ENCODE measurements around the gene BMP2.

BMP2 gene

DNA sequence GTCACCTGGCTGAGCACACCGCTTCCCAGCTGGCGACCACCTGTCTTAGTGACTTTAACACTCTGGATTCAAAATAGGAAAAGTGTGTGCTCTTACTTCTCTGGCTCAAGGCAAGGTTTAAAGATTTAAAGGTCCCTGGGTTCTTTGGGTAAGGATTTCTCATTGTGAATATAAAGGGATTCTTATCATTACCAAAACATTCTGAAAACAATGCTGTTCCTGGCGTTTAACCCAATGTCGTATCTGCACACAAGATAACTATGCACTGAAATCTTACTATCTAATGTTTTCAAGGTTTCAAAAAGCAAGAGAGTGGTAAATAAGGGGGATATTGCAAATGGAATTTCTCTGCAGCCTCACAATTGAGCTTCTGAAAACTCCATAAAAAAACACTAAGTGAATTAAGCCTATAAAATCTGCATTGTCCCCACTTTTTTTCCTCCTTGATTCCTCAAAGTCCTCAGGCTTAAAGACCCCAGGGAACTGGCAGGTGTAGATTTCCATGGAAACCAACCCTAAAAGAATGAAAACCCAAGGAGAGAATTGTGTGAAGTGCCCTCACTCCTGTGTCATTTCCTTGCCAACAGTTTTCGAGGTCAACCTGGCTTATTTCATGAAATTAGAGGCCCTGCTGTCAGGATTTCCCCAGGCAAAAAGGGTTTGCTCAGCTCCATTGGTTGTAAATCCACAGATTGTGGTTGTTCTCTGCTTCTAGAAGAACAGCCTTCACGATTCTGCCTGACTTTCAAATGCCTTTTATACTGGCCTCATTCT is 44.0 kb downstream of the BMP2 start:
- DNase-seq (ENCODE audit: low read depth, low spot score): no peak
- H3K9ac ChIP-seq (ENCODE audit: insufficient read length): no peak overlapping the region
- no peaks in the 10 kb centered on the region for H3K9me3 ChIP-seq (ENCODE audit: low read depth, low read length)
- TF ChIP-seq FOXP2 (optimal IDR thresholded peaks at IDR 0.05; ENCODE audit: control extremely low read depth, extremely low read length, insufficient read depth) (no peak), EZH2 (IDR thresholded peaks at IDR 0.05) (no peak), POLR2AphosphoS5 (IDR thresholded peaks at IDR 0.05; ENCODE audit: borderline replicate concordance, low read depth, low read length) (no peak)
- H3K4me3 ChIP-seq: no peak overlapping the region
- H3K36me3 ChIP-seq (ENCODE audit: insufficient read depth, low read length): no peaks in the 10 kb centered on the region
- H3K27ac ChIP-seq: no peak overlapping the region

DNA sequence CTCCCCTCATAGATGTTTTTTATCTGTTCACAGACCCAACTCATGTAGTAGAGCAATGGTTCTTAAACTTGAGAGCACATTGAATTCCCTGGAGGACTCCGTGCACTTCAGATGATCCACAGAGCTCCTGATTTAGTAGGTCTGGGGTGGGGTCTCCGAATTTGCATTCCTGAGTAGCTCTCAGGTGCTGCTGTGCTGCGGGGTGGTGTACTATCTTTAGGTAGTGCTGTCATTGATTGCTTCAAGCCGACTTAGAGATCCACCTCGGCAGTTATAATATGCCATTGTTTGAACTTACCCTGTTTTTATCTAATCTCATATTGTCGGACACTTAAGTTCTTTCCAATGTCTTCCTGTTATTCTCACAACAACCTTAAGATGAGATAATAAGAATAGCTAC is 45.0 kb downstream of the BMP2 start:
- Histone ChIP-seq H3K36me3 (ENCODE audit: insufficient read depth, low read length) (no peaks in the 10 kb centered on the region), H3K9me3 (ENCODE audit: low read depth, low read length) (no peaks in the 10 kb centered on the region), H3K27ac (no peak overlapping the region), H3K9ac (ENCODE audit: insufficient read length) (no peak overlapping the region), H3K4me3 (no peak overlapping the region)
- TF ChIP-seq EZH2 (IDR thresholded peaks at IDR 0.05) (no peak), FOXP2 (optimal IDR thresholded peaks at IDR 0.05; ENCODE audit: control extremely low read depth, extremely low read length, insufficient read depth) (no peak), POLR2AphosphoS5 (IDR thresholded peaks at IDR 0.05; ENCODE audit: borderline replicate concordance, low read depth, low read length) (no peak)
- DNase-seq (ENCODE audit: low read depth, low spot score): no peak

DNA sequence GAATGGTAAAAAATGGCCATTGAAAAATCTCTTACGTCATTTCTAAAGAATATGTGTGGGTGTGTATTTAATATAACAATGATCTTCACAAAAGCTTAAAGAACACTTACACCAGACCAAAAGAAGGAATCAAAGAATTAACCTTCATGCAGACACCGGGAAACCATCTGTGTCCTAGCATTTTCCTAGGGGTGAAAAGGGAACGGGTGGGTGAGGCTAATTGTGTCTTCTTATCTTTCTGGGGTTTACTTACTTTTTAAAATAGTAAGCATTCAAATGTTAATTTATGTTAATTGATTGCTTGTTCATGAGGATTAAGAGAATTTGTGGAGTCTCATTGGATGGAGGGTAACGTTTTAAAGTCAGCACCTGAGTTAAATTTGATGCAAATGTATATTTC is 47.5 kb downstream of the BMP2 start:
- Histone ChIP-seq H3K36me3 (ENCODE audit: insufficient read depth, low read length) (no peaks in the 10 kb centered on the region), H3K4me3 (no peak overlapping the region), H3K9me3 (ENCODE audit: low read depth, low read length) (no peaks in the 10 kb centered on the region), H3K9ac (ENCODE audit: insufficient read length) (no peak overlapping the region), H3K27ac (no peak overlapping the region)
- DNase-seq (ENCODE audit: low read depth, low spot score): no peak
- TF ChIP-seq POLR2AphosphoS5 (IDR thresholded peaks at IDR 0.05; ENCODE audit: borderline replicate concordance, low read depth, low read length): no peak
- no peak for TF ChIP-seq FOXP2 (optimal IDR thresholded peaks at IDR 0.05; ENCODE audit: control extremely low read depth, extremely low read length, insufficient read depth)
- no peak for TF ChIP-seq EZH2 (IDR thresholded peaks at IDR 0.05)

GRCh38 chr20:6818033-6818808 is 50.7 kb downstream of the BMP2 start:
- no peak for DNase-seq (ENCODE audit: low read depth, low spot score)
- TF ChIP-seq EZH2 (IDR thresholded peaks at IDR 0.05): no peak
- TF ChIP-seq FOXP2 (optimal IDR thresholded peaks at IDR 0.05; ENCODE audit: control extremely low read depth, extremely low read length, insufficient read depth): no peak
- no peak for TF ChIP-seq POLR2AphosphoS5 (IDR thresholded peaks at IDR 0.05; ENCODE audit: borderline replicate concordance, low read depth, low read length)
- H3K36me3 ChIP-seq (ENCODE audit: insufficient read depth, low read length): no peaks in the 10 kb centered on the region
- H3K27ac ChIP-seq: no peak overlapping the region
- no peaks in the 10 kb centered on the region for H3K9me3 ChIP-seq (ENCODE audit: low read depth, low read length)
- no peak overlapping the region for H3K4me3 ChIP-seq
- H3K9ac ChIP-seq (ENCODE audit: insufficient read length): no peak overlapping the region

DNA sequence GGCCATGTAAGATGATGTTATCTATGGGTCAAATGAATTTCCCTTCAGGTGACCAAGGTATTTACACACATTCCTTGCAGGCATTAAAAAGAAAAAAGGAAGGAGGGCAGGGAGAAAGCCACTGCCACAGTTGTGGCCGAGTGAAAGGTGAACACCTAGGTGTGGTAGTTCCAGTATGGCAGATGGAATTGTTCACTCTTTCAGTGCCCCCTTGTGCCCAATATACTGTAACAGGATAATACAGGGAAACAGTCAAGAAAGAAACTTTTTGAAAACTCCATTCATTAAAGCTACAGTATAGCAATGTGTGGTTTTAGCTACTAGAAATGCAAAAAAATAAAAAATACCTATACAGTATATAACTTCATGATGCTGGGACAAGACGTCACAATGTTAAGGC is 52.1 kb downstream of the BMP2 start:
- H3K27ac ChIP-seq: no peak overlapping the region
- no peak for TF ChIP-seq FOXP2 (optimal IDR thresholded peaks at IDR 0.05; ENCODE audit: control extremely low read depth, extremely low read length, insufficient read depth)
- no peak for TF ChIP-seq EZH2 (IDR thresholded peaks at IDR 0.05)
- no peaks in the 10 kb centered on the region for H3K36me3 ChIP-seq (ENCODE audit: insufficient read depth, low read length)
- DNase-seq (ENCODE audit: low read depth, low spot score): no peak
- no peak overlapping the region for H3K9ac ChIP-seq (ENCODE audit: insufficient read length)
- no peaks in the 10 kb centered on the region for H3K9me3 ChIP-seq (ENCODE audit: low read depth, low read length)
- no peak overlapping the region for H3K4me3 ChIP-seq

DNA sequence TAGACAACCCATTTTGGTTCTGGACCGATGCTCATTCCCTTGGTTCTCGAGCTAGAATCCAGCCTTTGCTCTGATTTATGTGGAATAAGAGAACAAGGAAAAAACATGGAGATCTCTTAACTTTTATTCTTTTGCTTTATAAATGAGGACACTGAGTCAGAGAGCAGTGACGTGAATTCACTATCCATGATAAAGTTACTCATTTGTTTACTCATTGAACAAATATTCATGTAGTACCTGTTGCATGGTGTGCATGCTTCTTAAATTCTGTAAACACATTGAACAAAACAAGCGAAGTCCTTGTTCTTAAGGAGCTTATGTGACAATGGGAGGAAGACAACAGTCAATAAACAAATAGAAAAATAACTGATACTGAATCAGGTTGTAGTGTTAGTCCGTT is 56.9 kb downstream of the BMP2 start:
- no peak overlapping the region for H3K27ac ChIP-seq

DNA sequence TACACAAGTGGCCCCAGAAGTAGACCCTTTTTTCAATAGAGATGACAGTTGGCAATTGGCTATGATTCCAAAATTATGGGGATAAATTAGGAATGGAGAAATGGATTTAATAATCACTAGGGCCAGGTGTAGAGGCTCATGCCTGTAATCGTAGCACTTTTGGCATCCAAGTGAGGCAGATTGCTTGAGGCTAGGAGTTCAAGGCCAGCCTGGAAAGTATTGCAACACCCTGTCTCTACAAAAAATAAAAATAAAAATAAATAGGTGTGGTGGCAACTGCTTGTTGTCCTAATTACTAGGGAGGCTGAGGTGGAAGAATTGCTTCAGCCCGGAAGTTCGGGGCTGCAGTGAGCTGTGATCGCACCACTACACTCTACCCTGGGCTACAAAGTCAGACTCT is 60.0 kb downstream of the BMP2 start:
- H3K4me3 ChIP-seq: no peak overlapping the region
- TF ChIP-seq FOXP2 (optimal IDR thresholded peaks at IDR 0.05; ENCODE audit: control extremely low read depth, extremely low read length, insufficient read depth) (no peak), EZH2 (IDR thresholded peaks at IDR 0.05) (no peak), POLR2AphosphoS5 (IDR thresholded peaks at IDR 0.05; ENCODE audit: borderline replicate concordance, low read depth, low read length) (no peak)
- no peak for DNase-seq (ENCODE audit: low read depth, low spot score)
- no peaks in the 10 kb centered on the region for H3K36me3 ChIP-seq (ENCODE audit: insufficient read depth, low read length)
- no peak overlapping the region for H3K27ac ChIP-seq
- no peak overlapping the region for H3K9ac ChIP-seq (ENCODE audit: insufficient read length)
- H3K9me3 ChIP-seq (ENCODE audit: low read depth, low read length): no peaks in the 10 kb centered on the region

More for the DNA sequence above, 56.9 kb downstream of the BMP2 start:
- Histone ChIP-seq H3K36me3 (ENCODE audit: insufficient read depth, low read length) (no peaks in the 10 kb centered on the region), H3K9me3 (ENCODE audit: low read depth, low read length) (no peaks in the 10 kb centered on the region), H3K9ac (ENCODE audit: insufficient read length) (no peak overlapping the region), H3K4me3 (no peak overlapping the region)
- no peak for DNase-seq (ENCODE audit: low read depth, low spot score)
- TF ChIP-seq POLR2AphosphoS5 (IDR thresholded peaks at IDR 0.05; ENCODE audit: borderline replicate concordance, low read depth, low read length) (no peak), FOXP2 (optimal IDR thresholded peaks at IDR 0.05; ENCODE audit: control extremely low read depth, extremely low read length, insufficient read depth) (no peak), EZH2 (IDR thresholded peaks at IDR 0.05) (no peak)

GRCh38 chr20:6828794-6829423 is 61.4 kb downstream of the BMP2 start:
- TF ChIP-seq POLR2AphosphoS5 (IDR thresholded peaks at IDR 0.05; ENCODE audit: borderline replicate concordance, low read depth, low read length) (no peak), FOXP2 (optimal IDR thresholded peaks at IDR 0.05; ENCODE audit: control extremely low read depth, extremely low read length, insufficient read depth) (no peak), EZH2 (IDR thresholded peaks at IDR 0.05) (no peak)
- H3K4me3 ChIP-seq: no peak overlapping the region
- H3K9me3 ChIP-seq (ENCODE audit: low read depth, low read length): no peaks in the 10 kb centered on the region
- H3K27ac ChIP-seq: no peak overlapping the region
- peak; percentile 40 for DNase-seq (ENCODE audit: low read depth, low spot score)
- no peaks in the 10 kb centered on the region for H3K36me3 ChIP-seq (ENCODE audit: insufficient read depth, low read length)
- H3K9ac ChIP-seq (ENCODE audit: insufficient read length): no peak overlapping the region
